Lower leg skin (tissue), 4 donors: ENCODE results near the gene ST6GALNAC2. TPM values are rescaled to one million over a fixed set of nuclear protein-coding genes. Genes with fewer than 3 reads are reported as not detected.
"Not testable (repeated sequence)": the region's sequence is repeated elsewhere in the genome, so short reads cannot be mapped to it uniquely, and the experiment has no call there.

Source experiments
- DNase-seq, 2 donors: peaks; one replicate each; pipeline ENCODE4 v3.0.0-alpha.2; 2019; ENCODE audit warnings: low spot score in 2 of 2
- H3K4me3 ChIP-seq: fragments of 200-600 bp; sonication (generic); 2 replicates; pipeline ENCODE4 v1.5.1; 2017; ENCODE audit warnings: mild to moderate bottlenecking, low read depth; ENCODE audit not compliant: poor library complexity, severe bottlenecking
- POLR2A ChIP-seq, 2 donors: fragments of 450-650 bp; IDR thresholded peaks; one replicate each; pipeline ENCODE4 v1.6.1; 2016 to 2017; ENCODE audit warnings: antibody characterized with exemption in 2 of 2, mild to moderate bottlenecking in 1 of 2, moderate library complexity in 1 of 2
- WGBS, 2 donors: methylation state at CpG; one replicate each; pipeline ENCODE4 v1.1.5; 2018; 5-methylcytosine and 5-hydroxymethylcytosine counted together
- intact Hi-C: fragments of 100-400 bp; cut with DNase I; formaldehyde crosslinking; loops from one replicate; pipeline ENCODE4 v1.15.0; 2023; ENCODE audit warnings: low total_unique reads
- total RNA-seq, 4 donors: library from RNA; depleted of rRNA; stranded (reverse); fragments of >200 nt; gene quantifications; one replicate each; pipeline ENCODE4 v1.1.0, GENCODE V29; 2016
- TF ChIP-seq, protein P1 (sequence below), 3 donors: fragments of 450-650 bp; IDR thresholded peaks; one replicate each; pipeline ENCODE4 v1.5.1; 2016; ENCODE audit warnings: antibody characterized with exemption in 3 of 3, mild to moderate bottlenecking in 3 of 3, moderate library complexity in 2 of 3

The ST6GALNAC2 gene
- total RNA-seq, 4 donors from 2014 or later, result 64.8 to 101 (median 76.5) TPM

DNA sequence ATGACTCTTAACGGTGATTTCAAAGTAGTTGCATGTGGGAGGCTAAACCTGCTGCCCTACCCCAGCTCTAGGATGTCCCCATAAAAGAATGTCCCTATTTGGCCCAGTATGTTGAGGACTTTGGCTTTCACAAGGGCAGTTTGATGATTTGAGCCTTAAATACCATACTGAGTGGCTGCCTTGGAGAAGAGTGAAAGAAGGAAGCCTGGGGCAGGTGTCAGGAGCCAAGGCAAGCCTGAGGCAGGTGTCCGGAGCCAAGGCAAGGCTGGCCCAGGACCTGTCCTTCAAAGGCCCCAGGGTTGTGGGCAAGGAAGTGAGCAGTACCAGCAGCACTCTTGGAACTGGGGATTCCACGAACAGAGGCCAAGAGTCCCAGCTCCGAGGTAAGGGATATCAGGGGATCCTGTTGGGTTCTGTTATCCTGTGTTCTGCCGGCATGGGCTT lies 18.6 kb downstream of the ST6GALNAC2 start:
- no peak for DNase-seq
- intact Hi-C loops, result no loop called here
- H3K4me3 ChIP-seq, result no peak overlapping the region
- TF ChIP-seq, protein P1, sequence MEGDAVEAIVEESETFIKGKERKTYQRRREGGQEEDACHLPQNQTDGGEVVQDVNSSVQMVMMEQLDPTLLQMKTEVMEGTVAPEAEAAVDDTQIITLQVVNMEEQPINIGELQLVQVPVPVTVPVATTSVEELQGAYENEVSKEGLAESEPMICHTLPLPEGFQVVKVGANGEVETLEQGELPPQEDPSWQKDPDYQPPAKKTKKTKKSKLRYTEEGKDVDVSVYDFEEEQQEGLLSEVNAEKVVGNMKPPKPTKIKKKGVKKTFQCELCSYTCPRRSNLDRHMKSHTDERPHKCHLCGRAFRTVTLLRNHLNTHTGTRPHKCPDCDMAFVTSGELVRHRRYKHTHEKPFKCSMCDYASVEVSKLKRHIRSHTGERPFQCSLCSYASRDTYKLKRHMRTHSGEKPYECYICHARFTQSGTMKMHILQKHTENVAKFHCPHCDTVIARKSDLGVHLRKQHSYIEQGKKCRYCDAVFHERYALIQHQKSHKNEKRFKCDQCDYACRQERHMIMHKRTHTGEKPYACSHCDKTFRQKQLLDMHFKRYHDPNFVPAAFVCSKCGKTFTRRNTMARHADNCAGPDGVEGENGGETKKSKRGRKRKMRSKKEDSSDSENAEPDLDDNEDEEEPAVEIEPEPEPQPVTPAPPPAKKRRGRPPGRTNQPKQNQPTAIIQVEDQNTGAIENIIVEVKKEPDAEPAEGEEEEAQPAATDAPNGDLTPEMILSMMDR (IDR thresholded peaks at IDR 0.05), result no peak
- TF ChIP-seq POLR2A (IDR thresholded peaks at IDR 0.05), result no peak
- WGBS, 2 donors, result 50 to 59% methylated on average over 5 of the region's 5 CpGs

DNA sequence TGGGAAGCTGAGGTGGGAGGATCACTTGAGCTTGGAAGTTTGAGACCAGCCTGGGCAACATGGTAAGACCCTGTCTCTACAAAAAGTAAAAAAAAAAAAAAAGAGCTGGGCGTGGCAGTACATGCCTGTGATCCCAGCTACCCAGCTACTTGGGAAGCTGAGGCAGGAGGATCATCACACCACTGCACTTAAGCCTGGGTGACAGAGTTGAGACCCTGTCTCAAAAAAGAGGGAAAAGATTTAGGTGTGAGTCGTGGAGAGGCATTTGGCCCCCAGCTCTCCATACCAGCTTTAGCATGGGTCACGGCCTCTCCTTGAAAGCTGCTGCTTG lies 19.1 kb downstream of the ST6GALNAC2 start:
- TF ChIP-seq, protein P1 (IDR thresholded peaks at IDR 0.05), result no peak
- no peak for TF ChIP-seq POLR2A (IDR thresholded peaks at IDR 0.05)
- 61 to 79% methylated on average over 3 of the region's 3 CpGs for WGBS, 2 donors
- intact Hi-C loops, result no loop called here
- no peak for DNase-seq
- no peak overlapping the region for H3K4me3 ChIP-seq

DNA sequence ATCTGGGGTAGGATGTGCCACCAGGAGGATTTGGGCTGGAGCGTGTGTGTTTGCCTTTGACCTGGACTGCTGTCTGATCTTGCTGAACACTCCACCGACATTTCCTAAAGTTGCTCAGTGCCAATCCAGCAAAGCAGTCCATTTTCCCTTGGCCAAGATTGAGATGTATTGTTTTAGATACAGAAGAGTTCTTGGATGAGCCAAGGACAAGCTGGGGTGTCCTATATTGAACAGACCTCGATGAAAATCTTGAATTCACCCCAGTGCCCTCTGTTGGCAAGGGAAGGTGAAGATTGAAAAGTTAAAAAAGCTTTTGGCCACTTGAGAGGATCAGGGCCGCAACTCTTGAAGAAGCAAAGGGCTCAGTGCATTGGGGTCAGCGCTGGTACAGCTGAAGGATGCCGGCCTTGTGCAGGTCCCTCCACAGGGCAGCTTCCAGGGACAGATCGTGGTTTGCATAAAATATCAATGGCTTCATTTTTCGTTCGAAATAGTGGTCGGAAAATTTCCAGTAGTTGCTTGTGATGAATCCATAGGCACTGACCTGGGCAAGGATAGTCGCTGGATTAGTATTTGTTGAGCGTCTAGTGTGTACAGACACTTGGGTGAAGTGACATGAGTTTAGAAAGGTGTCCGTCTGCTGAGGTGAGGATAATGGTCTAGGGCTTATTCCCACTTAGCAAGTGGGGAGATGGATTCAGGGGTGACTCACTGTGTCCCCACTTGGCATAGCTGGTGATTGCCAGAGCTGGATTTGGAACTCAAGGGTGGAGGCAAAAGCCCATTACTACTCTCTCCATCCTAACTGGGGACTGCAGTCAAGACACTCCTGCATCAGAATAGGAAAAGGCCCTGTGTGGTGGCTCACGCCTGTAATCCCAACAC lies 19.7 kb downstream of the ST6GALNAC2 start:
- TF ChIP-seq, protein P1 (IDR thresholded peaks at IDR 0.05), result no peak
- no peak for TF ChIP-seq POLR2A (IDR thresholded peaks at IDR 0.05)
- WGBS, 2 donors, result 86 to 88% methylated on average over 14 of the region's 14 CpGs
- H3K4me3 ChIP-seq, result no peak overlapping the region
- DNase-seq, result no peak
- intact Hi-C loops, result no loop called here

DNA sequence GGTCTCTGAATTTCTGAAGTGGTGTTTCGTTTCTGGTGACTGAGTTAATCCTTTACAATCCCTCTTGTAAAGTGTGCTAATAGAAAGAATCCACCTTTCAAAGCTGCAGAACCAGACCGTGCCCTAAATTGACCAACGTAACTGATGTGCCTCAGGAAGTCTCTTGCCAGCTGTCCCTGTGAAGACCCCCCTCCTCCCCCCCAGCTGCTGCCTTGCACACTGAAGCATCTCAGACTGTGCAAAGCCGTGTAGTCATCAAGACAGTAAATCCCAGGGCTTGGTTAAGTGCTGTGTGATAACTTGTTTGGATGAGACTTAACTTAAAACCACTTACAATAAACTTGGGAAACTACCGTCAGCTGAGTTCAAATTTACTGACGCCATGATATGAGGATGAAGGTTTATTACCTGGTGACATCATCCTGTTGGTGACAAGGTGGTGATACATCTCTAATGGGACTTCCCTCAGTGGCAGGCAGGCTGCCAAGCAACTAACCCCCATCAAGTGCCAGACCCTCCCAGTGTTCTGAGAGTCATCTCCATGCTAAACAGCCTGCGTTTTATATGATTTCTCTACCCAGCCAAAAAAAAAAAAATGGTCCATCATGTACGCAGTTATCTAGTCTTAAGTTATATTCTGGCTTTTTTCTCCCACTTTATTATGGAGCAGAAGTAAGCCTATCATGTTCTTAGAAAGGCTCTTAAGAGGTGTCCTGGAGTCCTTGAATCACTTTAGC lies 20.5 kb downstream of the ST6GALNAC2 start:
- not testable (repeated sequence) for DNase-seq, H3K4me3 ChIP-seq
- 65 to 79% methylated on average over 7 to 8 of the region's 8 CpGs for WGBS, 2 donors
- intact Hi-C loops, result loop anchor here (5.0 kb wide), 1 partner anchor 57 kb away; no protein-coding TSS in a partner anchor

DNA sequence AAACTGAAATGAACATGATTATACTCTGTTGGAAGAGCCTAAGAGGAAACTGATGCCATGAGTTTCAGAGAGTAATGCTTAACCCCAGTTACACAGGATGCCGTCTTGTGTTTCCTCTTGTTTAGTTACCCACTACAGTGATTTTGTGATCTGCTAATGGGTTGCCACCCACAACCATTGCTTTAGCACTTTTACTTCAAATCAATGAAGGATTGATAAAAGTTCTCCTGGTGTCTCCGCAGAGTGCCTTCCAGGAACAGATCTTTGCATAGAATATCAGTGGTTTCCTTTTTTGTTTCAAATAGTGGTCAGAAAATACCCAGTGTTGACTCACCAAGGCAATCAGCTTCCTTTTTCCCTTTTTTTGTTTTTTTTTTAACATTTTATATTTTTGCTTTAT lies 22.3 kb downstream of the ST6GALNAC2 start:
- DNase-seq, H3K4me3 ChIP-seq: not testable (repeated sequence)
- intact Hi-C loops, result loop anchor here (5.0 kb wide), 1 partner anchor 59 kb away; no protein-coding TSS in a partner anchor
- 56 to 71% methylated on average over 2 of the region's 2 CpGs for WGBS, 2 donors

DNA sequence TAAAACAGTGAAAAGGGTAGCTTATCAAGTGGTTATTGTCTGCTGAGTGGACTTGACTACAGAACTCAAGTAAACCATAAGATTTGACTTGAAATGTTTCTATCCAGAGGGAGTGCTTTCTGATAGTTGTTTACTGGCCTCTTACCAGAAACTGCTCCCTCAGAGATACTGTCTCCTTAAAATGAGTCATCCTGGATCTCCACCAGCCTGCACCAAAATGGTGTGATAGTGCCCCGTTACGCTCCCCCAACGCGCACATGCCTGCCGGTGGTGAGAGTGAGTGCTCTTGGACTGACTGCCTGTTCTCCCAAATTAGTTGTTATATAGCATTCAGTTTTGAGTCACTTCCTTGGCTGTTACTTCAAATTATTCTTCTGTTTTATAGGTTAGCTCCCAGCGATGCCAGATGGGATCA lies 22.9 kb downstream of the ST6GALNAC2 start:
- no peak overlapping the region for H3K4me3 ChIP-seq
- DNase-seq, result no peak
- WGBS, 2 donors, result 24% methylated on average over 6 of the region's 6 CpGs
- TF ChIP-seq, protein P1 (IDR thresholded peaks at IDR 0.05), result no peak
- no peak for TF ChIP-seq POLR2A (IDR thresholded peaks at IDR 0.05)
- intact Hi-C loops, result loop anchor here (5.0 kb wide), 1 partner anchor 60 kb away; no protein-coding TSS in a partner anchor
